A549 (cell line): ENCODE results near the gene RTN4RL1.

Source experiments
- CEBPB ChIP-seq, 2 experiments: fragments of >200 bp in 1 of 2; sonication (Bioruptor Twin) in 1 of 2; formaldehyde crosslinking in 1 of 2; IDR thresholded peaks; 2 replicates each; pipeline ENCODE4 v1.6.1; 2012 to 2016
- CHD2 ChIP-seq: fragments of 150-350 bp; IDR thresholded peaks from 2 replicates; pipeline ENCODE4 v1.6.1; 2014; ENCODE audit warnings: low read length; ENCODE audit not compliant: partially characterized antibody
- HDAC2 ChIP-seq: fragments of 200-600 bp; sonication (generic); IDR thresholded peaks from 2 replicates; pipeline ENCODE4 v1.6.1; 2016
- HEYL ChIP-seq: fragments of 250-450 bp; sonication (Bioruptor Pico); IDR thresholded peaks from 2 replicates; pipeline ENCODE4 v1.8.0; 2021; ENCODE audit warnings: mild to moderate bottlenecking, moderate library complexity
- JUN ChIP-seq, 2 experiments: fragments of >200 bp; sonication (Bioruptor Twin); formaldehyde crosslinking; IDR thresholded peaks; 2 replicates in 1 of 2; 3 replicates in 1 of 2; pipeline ENCODE4 v1.6.1; 2016 to 2017
- MAFK ChIP-seq: fragments of 450-650 bp; IDR thresholded peaks from 2 replicates; pipeline ENCODE4 v1.6.1; 2014; ENCODE audit not compliant: partially characterized antibody
- MAZ ChIP-seq: fragments of 150-350 bp; IDR thresholded peaks from 2 replicates; pipeline ENCODE4 v1.6.1; 2014; ENCODE audit warnings: antibody characterized with exemption, low read depth, low read length, borderline replicate concordance
- POLR2A ChIP-seq: IDR thresholded peaks from 2 replicates; pipeline ENCODE4 v1.6.1; 2012; ENCODE audit warnings: mild to moderate bottlenecking, low read length
- RAD21 ChIP-seq, 2 experiments: fragments of >200 bp in 1 of 2; sonication (Bioruptor Twin) in 1 of 2; formaldehyde crosslinking in 1 of 2; IDR thresholded peaks in 1 of 2; conservative IDR thresholded peaks in 1 of 2; 2 replicates in 1 of 2; 3 replicates in 1 of 2; pipeline ENCODE4 v1.6.1; 2012 to 2018; ENCODE audit warnings: inconsistent platforms in 1 of 2
- SMC3 ChIP-seq: fragments of >200 bp; sonication (Bioruptor Twin); formaldehyde crosslinking; IDR thresholded peaks from 3 replicates; pipeline ENCODE4 v1.6.1; 2018; ENCODE audit warnings: inconsistent platforms
- TF ChIP-seq, protein P1 (sequence below): fragments of >200 bp; sonication (Bioruptor Twin); formaldehyde crosslinking; IDR thresholded peaks from 3 replicates; pipeline ENCODE4 v1.5.1; 2016
- TF ChIP-seq, protein P2 (sequence below): fragments of 450-650 bp; IDR thresholded peaks from 2 replicates; pipeline ENCODE4 v1.6.1; 2014; ENCODE audit warnings: antibody characterized with exemption
- TF ChIP-seq, protein P3 (sequence below): IDR thresholded peaks from 2 replicates; pipeline ENCODE4 v1.6.1; 2012; ENCODE audit warnings: low read depth, borderline replicate concordance
- TF ChIP-seq, protein P4 (sequence below): fragments of 200-600 bp; sonication (generic); IDR thresholded peaks from 2 replicates; pipeline ENCODE4 v1.6.1; 2016; ENCODE audit warnings: antibody characterized with exemption, mild to moderate bottlenecking, moderate library complexity

DNA sequence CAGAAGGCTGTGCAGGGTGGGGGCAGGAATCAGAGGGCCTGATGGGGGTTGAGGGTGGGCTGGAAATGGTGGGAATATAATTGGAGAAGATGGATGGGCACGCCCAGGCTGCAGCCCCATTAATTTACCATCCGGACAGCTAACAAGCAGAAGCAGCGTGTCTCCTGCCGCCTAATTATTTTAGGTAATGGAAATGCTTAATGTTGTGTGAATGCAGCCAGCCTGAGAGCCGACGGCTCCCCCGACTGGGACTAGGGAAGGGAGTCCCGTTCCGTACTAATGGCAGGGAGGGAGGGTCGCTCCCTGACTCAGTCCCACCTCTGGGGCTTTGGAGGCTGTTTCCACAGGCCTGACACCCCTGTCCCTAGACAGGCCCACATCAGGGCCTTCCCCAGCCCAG, 12.0 kb upstream of the RTN4RL1 start:
- TF ChIP-seq CHD2 (no peak), SMC3 (no peak), POLR2A (no peak), JUN (IDR thresholded peaks at IDR 0.05) (no peak), MAZ (no peak), CEBPB (IDR thresholded peaks at IDR 0.05) (no peak), MAFK (no peak), HEYL (no peak), HDAC2 (no peak), RAD21 (conservative IDR thresholded peaks at IDR 0.05 in 1 of 2, IDR thresholded peaks at IDR 0.05 in 1 of 2) (no peak)
- TF ChIP-seq, protein P1, sequence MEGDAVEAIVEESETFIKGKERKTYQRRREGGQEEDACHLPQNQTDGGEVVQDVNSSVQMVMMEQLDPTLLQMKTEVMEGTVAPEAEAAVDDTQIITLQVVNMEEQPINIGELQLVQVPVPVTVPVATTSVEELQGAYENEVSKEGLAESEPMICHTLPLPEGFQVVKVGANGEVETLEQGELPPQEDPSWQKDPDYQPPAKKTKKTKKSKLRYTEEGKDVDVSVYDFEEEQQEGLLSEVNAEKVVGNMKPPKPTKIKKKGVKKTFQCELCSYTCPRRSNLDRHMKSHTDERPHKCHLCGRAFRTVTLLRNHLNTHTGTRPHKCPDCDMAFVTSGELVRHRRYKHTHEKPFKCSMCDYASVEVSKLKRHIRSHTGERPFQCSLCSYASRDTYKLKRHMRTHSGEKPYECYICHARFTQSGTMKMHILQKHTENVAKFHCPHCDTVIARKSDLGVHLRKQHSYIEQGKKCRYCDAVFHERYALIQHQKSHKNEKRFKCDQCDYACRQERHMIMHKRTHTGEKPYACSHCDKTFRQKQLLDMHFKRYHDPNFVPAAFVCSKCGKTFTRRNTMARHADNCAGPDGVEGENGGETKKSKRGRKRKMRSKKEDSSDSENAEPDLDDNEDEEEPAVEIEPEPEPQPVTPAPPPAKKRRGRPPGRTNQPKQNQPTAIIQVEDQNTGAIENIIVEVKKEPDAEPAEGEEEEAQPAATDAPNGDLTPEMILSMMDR = no peak
- TF ChIP-seq, protein P2, sequence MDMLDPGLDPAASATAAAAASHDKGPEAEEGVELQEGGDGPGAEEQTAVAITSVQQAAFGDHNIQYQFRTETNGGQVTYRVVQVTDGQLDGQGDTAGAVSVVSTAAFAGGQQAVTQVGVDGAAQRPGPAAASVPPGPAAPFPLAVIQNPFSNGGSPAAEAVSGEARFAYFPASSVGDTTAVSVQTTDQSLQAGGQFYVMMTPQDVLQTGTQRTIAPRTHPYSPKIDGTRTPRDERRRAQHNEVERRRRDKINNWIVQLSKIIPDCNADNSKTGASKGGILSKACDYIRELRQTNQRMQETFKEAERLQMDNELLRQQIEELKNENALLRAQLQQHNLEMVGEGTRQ = no peak
- TF ChIP-seq, protein P3, sequence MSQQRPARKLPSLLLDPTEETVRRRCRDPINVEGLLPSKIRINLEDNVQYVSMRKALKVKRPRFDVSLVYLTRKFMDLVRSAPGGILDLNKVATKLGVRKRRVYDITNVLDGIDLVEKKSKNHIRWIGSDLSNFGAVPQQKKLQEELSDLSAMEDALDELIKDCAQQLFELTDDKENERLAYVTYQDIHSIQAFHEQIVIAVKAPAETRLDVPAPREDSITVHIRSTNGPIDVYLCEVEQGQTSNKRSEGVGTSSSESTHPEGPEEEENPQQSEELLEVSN = no peak
- TF ChIP-seq, protein P4, sequence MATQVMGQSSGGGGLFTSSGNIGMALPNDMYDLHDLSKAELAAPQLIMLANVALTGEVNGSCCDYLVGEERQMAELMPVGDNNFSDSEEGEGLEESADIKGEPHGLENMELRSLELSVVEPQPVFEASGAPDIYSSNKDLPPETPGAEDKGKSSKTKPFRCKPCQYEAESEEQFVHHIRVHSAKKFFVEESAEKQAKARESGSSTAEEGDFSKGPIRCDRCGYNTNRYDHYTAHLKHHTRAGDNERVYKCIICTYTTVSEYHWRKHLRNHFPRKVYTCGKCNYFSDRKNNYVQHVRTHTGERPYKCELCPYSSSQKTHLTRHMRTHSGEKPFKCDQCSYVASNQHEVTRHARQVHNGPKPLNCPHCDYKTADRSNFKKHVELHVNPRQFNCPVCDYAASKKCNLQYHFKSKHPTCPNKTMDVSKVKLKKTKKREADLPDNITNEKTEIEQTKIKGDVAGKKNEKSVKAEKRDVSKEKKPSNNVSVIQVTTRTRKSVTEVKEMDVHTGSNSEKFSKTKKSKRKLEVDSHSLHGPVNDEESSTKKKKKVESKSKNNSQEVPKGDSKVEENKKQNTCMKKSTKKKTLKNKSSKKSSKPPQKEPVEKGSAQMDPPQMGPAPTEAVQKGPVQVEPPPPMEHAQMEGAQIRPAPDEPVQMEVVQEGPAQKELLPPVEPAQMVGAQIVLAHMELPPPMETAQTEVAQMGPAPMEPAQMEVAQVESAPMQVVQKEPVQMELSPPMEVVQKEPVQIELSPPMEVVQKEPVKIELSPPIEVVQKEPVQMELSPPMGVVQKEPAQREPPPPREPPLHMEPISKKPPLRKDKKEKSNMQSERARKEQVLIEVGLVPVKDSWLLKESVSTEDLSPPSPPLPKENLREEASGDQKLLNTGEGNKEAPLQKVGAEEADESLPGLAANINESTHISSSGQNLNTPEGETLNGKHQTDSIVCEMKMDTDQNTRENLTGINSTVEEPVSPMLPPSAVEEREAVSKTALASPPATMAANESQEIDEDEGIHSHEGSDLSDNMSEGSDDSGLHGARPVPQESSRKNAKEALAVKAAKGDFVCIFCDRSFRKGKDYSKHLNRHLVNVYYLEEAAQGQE = no peak
